ENCODE results near the gene POLRMT.

DNA sequence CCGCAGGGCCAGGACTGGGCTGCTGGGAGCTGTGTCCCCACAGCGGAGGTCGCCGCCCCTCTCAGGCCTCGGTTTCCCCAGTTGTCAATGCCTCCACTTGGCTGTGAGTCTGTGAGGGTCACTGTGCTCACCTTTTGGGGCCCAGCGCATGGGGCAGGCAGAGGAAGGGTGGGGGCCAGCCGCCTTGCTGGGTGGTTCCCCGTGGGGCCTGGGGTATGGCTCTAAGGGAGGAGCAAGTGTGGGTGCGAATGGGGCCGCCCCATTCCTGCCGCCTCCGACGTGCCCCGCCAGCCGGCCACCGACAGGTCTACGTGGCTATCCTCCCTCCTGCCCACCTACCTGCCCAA, 5.5 kb upstream of the POLRMT start:
- TF ChIP-seq ZFP3 (CRISPR knock-in tag; IDR thresholded peaks at IDR 0.05) = no peak
- TF ChIP-seq, protein P1, sequence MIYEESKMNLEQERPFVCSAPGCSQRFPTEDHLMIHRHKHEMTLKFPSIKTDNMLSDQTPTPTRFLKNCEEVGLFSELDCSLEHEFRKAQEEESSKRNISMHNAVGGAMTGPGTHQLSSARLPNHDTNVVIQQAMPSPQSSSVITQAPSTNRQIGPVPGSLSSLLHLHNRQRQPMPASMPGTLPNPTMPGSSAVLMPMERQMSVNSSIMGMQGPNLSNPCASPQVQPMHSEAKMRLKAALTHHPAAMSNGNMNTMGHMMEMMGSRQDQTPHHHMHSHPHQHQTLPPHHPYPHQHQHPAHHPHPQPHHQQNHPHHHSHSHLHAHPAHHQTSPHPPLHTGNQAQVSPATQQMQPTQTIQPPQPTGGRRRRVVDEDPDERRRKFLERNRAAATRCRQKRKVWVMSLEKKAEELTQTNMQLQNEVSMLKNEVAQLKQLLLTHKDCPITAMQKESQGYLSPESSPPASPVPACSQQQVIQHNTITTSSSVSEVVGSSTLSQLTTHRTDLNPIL (CRISPR knock-in tag; IDR thresholded peaks at IDR 0.05; ENCODE audit: low read depth) = no peak
- no peak for TF ChIP-seq RARB (CRISPR knock-in tag; IDR thresholded peaks at IDR 0.05)
- no peak for TF ChIP-seq ISL1 (CRISPR knock-in tag; IDR thresholded peaks at IDR 0.05)
- TF ChIP-seq BACH2 (CRISPR knock-in tag; IDR thresholded peaks at IDR 0.05; ENCODE audit: borderline replicate concordance) = no peak
- no peak for TF ChIP-seq ARNTL (CRISPR knock-in tag; IDR thresholded peaks at IDR 0.05; ENCODE audit: borderline replicate concordance, low read depth)
- TF ChIP-seq GLIS3 (CRISPR knock-in tag; IDR thresholded peaks at IDR 0.05) = no peak
- TF ChIP-seq TOX (CRISPR knock-in tag; IDR thresholded peaks at IDR 0.05; ENCODE audit: borderline replicate concordance) = no peak

Measured in SK-N-SH treated with all-trans-retinoic acid at 6 μM for 48 hours (cell line).